ENCODE data around the gene IFNB1.

DNA sequence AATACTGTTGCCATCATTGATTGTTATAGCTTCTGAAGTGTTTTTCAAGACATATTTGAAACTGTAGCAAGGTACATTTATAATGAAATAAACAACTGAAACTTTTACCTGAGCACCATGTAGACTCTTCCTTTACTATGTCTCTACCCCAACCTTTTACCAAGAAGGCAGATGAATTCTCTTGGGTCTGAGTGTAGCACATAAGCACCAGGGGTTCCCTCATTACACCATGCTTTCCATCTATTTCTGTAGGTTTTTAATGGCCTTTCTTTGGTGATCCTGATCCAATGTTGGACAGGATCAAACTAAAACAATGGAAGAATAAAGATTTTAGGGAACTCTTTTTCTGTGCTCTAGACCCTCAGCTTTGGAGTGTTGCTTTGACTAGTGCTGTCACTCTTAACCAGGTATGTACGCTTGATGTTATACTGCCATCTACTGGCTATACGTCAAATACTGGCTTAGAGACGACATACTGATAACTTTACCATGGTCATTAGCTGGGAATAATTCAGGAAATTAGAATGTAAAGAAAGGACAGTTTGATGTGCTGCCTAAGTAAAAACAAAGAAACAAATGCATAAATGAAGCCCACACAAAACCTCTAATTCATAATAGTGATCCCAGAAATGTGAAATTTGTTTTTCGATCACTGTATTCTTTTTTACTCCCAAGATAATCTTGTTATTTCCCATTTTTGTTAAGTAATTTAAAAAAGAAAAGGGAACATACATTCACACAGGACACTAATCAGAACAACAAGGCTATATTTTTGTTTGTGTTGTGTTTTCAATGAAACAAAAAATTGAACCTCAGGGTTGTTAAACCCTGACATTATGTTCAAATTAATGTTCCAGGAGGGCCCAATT lies 33.2 kb upstream of the IFNB1 start:
- no peak for TF ChIP-seq CREB1 (IDR thresholded peaks at IDR 0.05; ENCODE audit: low read depth)
- no peak for TF ChIP-seq CEBPB (IDR thresholded peaks at IDR 0.05)
- no peak for TF ChIP-seq EP300 (IDR thresholded peaks at IDR 0.05; ENCODE audit: borderline replicate concordance)
- TF ChIP-seq YY1 (IDR thresholded peaks at IDR 0.05; ENCODE audit: low read depth), result no peak
- no peak for TF ChIP-seq NFIC (IDR thresholded peaks at IDR 0.05)
- TF ChIP-seq, protein P1, sequence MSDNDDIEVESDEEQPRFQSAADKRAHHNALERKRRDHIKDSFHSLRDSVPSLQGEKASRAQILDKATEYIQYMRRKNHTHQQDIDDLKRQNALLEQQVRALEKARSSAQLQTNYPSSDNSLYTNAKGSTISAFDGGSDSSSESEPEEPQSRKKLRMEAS (IDR thresholded peaks at IDR 0.05), result no peak
- no peak for TF ChIP-seq EGR1 (IDR thresholded peaks at IDR 0.05)
- TF ChIP-seq TCF12 (IDR thresholded peaks at IDR 0.05; ENCODE audit: low read depth), result no peak
- no peak for TF ChIP-seq ZBTB7A (IDR thresholded peaks at IDR 0.05; ENCODE audit: low read depth)
- TF ChIP-seq, protein P2, sequence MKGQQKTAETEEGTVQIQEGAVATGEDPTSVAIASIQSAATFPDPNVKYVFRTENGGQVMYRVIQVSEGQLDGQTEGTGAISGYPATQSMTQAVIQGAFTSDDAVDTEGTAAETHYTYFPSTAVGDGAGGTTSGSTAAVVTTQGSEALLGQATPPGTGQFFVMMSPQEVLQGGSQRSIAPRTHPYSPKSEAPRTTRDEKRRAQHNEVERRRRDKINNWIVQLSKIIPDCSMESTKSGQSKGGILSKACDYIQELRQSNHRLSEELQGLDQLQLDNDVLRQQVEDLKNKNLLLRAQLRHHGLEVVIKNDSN (IDR thresholded peaks at IDR 0.05), result no peak
- no peak for TF ChIP-seq TAF1 (IDR thresholded peaks at IDR 0.05; ENCODE audit: low read depth)
- peak; percentile 91 for TF ChIP-seq RAD21 (IDR thresholded peaks at IDR 0.05; ENCODE audit: low read depth)
- no peak for TF ChIP-seq FOXM1 (IDR thresholded peaks at IDR 0.05; ENCODE audit: borderline replicate concordance, low read depth)

All from Ishikawa (cell line).